MM.1S (cell line): ENCODE results near the gene TMPRSS7.

Experiments used
- DNase-seq: peaks from one replicate; pipeline ENCODE4 v3.0.0-alpha.2; 2015
- H2AFZ ChIP-seq: fragments of 300-600 bp; sonication (generic); 2 replicates; pipeline ENCODE4 v1.6.0; 2016; ENCODE audit warnings: antibody characterized with exemption, low read length
- H3F3A ChIP-seq: fragments of 300-600 bp; sonication (generic); 2 replicates; pipeline ENCODE4 v1.6.1; 2016; ENCODE audit warnings: mild to moderate bottlenecking, antibody characterized with exemption, low read length, moderate library complexity, mixed read lengths; ENCODE audit not compliant: insufficient read depth
- H3K27ac ChIP-seq: fragments of 300-600 bp; sonication (generic); 2 replicates; pipeline ENCODE4 v1.5.1; 2016; ENCODE audit warnings: mild to moderate bottlenecking, low read length
- H3K27me3 ChIP-seq: fragments of 300-600 bp; sonication (generic); replicated peaks from 2 replicates; pipeline ENCODE4 v1.6.0; 2016; ENCODE audit warnings: low read length; ENCODE audit not compliant: insufficient read depth
- H3K36me3 ChIP-seq: fragments of 300-600 bp; sonication (generic); replicated peaks from 2 replicates; pipeline ENCODE4 v1.6.1; 2016; ENCODE audit warnings: mild to moderate bottlenecking, low read length, mixed read lengths; ENCODE audit not compliant: insufficient read depth
- H3K4me1 ChIP-seq: fragments of 300-600 bp; sonication (generic); 2 replicates; pipeline ENCODE4 v1.6.1; 2016; ENCODE audit warnings: low read length, mixed read lengths
- H3K4me2 ChIP-seq: fragments of 300-600 bp; sonication (generic); 2 replicates; pipeline ENCODE4 v1.6.0; 2016; ENCODE audit warnings: low read depth, low read length
- H3K4me3 ChIP-seq: fragments of 300-600 bp; sonication (generic); 2 replicates; pipeline ENCODE4 v1.5.1; 2016; ENCODE audit warnings: low read length, mixed read lengths
- H3K79me2 ChIP-seq: fragments of 300-600 bp; sonication (generic); 2 replicates; pipeline ENCODE4 v1.6.1; 2016; ENCODE audit warnings: mixed run types, low read length, mixed read lengths
- H3K9ac ChIP-seq: fragments of 300-600 bp; sonication (generic); 2 replicates; pipeline ENCODE4 v1.6.1; 2016; ENCODE audit warnings: low read length, mixed read lengths
- H3K9me2 ChIP-seq: fragments of 300-600 bp; sonication (generic); replicated peaks from 2 replicates; pipeline ENCODE4 v1.6.1; 2016; ENCODE audit warnings: mild to moderate bottlenecking, low read length, mixed read lengths; ENCODE audit not compliant: insufficient read depth
- H3K9me3 ChIP-seq: fragments of 300-600 bp; sonication (generic); replicated peaks from 2 replicates; pipeline ENCODE4 v1.6.1; 2016; ENCODE audit warnings: mild to moderate bottlenecking, low read length, mixed read lengths; ENCODE audit not compliant: insufficient read depth
- H4K20me1 ChIP-seq: fragments of 300-600 bp; sonication (generic); 2 replicates; pipeline ENCODE4 v1.6.1; 2016; ENCODE audit warnings: mild to moderate bottlenecking, low read length, moderate library complexity, mixed read lengths; ENCODE audit not compliant: insufficient read depth
- EZH2 ChIP-seq: fragments of 300-600 bp; sonication (generic); optimal IDR thresholded peaks from 2 replicates; pipeline ENCODE3; 2017; ENCODE audit warnings: low read depth, mild to moderate bottlenecking, antibody characterized with exemption, low read length, mixed read lengths
- EZH2phosphoT487 ChIP-seq: fragments of 300-600 bp; sonication (generic); IDR thresholded peaks from 2 replicates; pipeline ENCODE4 v1.6.1; 2018; ENCODE audit warnings: antibody characterized with exemption, low read length
- TF ChIP-seq, protein P1 (sequence below): fragments of 300-600 bp; sonication (generic); IDR thresholded peaks from 2 replicates; pipeline ENCODE4 v1.5.1; 2016; ENCODE audit warnings: antibody characterized with exemption, low read length, mixed read lengths

Gene TMPRSS7

DNA sequence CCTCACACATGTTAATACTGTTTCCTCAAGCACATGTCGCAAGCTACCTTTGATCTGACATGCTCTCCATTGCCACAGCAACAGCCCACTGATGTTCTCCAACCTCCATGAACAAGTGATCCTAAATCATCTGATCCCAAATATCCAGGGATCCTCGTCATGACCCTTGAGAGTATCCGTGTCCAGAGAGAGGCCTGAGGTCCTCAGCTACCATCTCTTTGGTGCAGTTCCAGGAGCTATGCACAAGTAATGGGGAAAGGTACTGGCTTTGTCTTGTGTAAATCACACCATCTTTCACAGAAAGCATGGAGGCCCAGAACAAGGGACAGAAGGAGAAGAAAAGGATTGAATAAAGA, 96.1 kb downstream of the TMPRSS7 start:
- DNase-seq = no peak
- H3F3A ChIP-seq = peaks cover 74% of the 10 kb centered on the region
- no peaks in the 10 kb centered on the region for H3K9me2 ChIP-seq
- no peaks in the 10 kb centered on the region for H3K36me3 ChIP-seq
- H3K27me3 ChIP-seq = no peaks in the 10 kb centered on the region
- H3K4me1 ChIP-seq = peaks cover 78% of the 10 kb centered on the region
- H4K20me1 ChIP-seq = no peaks in the 10 kb centered on the region
- peaks cover 50% of the 10 kb centered on the region for H3K79me2 ChIP-seq
- H3K9me3 ChIP-seq = no peaks in the 10 kb centered on the region
- no peak overlapping the region for H2AFZ ChIP-seq
- H3K9ac ChIP-seq = no peak overlapping the region
- H3K4me2 ChIP-seq = peak overlapping the region; percentile 88; the same call in 1 of the 2 replicates
- peak overlapping the region; percentile 81 for H3K27ac ChIP-seq
- TF ChIP-seq EZH2 = no peak
- TF ChIP-seq, protein P1, sequence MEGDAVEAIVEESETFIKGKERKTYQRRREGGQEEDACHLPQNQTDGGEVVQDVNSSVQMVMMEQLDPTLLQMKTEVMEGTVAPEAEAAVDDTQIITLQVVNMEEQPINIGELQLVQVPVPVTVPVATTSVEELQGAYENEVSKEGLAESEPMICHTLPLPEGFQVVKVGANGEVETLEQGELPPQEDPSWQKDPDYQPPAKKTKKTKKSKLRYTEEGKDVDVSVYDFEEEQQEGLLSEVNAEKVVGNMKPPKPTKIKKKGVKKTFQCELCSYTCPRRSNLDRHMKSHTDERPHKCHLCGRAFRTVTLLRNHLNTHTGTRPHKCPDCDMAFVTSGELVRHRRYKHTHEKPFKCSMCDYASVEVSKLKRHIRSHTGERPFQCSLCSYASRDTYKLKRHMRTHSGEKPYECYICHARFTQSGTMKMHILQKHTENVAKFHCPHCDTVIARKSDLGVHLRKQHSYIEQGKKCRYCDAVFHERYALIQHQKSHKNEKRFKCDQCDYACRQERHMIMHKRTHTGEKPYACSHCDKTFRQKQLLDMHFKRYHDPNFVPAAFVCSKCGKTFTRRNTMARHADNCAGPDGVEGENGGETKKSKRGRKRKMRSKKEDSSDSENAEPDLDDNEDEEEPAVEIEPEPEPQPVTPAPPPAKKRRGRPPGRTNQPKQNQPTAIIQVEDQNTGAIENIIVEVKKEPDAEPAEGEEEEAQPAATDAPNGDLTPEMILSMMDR = no peak
- TF ChIP-seq EZH2phosphoT487 = no peak
- H3K4me3 ChIP-seq = 0 out of 2 replicates have a peak overlapping the region, but pooled peaks have one; percentile 14
